Activated CD4-positive, alpha-beta T cell treated with anti-CD3 and anti-CD28 coated beads for 24 hours (primary cell): ENCODE measurements around the gene NUDT1.

Source experiments
- DNase-seq, 2 donors: peaks; one replicate each; pipeline ENCODE4 v3.0.0-alpha.2; 2020; ENCODE audit warnings: low read depth in 2 of 2

Gene NUDT1

DNA sequence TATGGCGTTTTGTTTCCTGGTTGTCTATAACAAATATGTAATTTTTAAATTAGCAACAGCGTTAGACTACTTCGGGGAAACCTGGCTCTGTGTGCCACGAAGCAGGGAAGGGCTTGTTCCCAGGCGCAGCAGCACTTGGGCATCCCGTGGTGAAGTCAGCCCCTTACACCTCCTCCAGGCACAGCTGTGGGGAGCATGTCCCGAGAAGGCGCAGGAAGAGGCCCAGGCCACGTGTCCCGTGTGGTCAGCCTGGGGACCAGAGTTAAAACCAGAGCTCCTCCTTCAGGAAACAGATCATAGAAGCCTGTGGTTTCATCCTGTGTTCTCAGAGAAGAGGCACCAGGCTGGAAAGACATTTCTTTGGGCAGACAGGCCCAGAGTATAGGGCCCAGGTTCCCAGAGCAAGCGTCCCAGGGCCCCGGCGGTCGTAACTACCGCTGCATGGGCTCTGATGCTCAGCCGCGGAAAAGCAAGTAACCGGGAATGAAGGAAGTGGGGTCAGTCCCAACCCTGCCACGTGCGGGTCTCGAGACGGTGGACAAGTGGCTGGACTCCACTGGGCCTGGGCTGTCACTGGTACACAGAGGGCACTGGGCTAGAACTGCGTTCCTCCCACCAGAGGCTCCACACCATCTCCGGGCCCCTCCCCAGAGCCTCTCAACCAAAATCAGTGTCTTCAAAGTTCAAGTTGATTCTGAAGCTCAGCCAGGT, 7.1 kb downstream of the NUDT1 start:
- no peak for DNase-seq

DNA sequence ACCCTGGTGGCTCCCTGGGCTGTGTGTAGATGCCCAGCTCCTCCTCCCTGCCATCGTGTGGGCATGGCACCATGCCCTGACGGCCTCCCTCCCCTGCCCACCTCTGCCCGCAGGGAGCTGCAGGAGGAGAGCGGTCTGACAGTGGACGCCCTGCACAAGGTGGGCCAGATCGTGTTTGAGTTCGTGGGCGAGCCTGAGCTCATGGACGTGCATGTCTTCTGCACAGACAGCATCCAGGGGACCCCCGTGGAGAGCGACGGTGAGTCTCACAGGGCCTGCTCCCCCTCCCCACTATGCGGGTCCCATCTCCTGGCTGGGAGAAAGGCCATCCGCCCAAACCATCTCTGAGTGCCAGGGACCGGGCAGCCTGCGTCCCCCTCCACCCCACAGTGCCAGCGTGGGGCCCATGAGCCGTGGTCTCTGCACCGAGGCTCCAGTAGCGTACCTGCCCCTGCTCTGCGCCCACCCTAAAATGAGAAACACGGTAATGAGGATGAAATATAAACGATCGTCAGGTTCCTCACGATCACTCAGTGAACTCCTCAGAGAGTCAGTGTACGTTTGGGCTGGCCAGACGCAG, 7.8 kb downstream of the NUDT1 start:
- no peak for DNase-seq

GRCh38 chr7:2251381-2251780, 9.4 kb downstream of the NUDT1 start:
- no peak for DNase-seq

GRCh38 chr7:2251841-2252771, 10.1 kb downstream of the NUDT1 start:
- DNase-seq, result no peak

GRCh38 chr7:2253021-2253420, 11.0 kb downstream of the NUDT1 start:
- no peak for DNase-seq

- no peak for DNase-seq
These were observed 11.7 kb downstream of the NUDT1 start for GRCh38 chr7:2253525-2254244.

GRCh38 chr7:2254429-2255144, 12.6 kb downstream of the NUDT1 start:
- no peak for DNase-seq

DNA sequence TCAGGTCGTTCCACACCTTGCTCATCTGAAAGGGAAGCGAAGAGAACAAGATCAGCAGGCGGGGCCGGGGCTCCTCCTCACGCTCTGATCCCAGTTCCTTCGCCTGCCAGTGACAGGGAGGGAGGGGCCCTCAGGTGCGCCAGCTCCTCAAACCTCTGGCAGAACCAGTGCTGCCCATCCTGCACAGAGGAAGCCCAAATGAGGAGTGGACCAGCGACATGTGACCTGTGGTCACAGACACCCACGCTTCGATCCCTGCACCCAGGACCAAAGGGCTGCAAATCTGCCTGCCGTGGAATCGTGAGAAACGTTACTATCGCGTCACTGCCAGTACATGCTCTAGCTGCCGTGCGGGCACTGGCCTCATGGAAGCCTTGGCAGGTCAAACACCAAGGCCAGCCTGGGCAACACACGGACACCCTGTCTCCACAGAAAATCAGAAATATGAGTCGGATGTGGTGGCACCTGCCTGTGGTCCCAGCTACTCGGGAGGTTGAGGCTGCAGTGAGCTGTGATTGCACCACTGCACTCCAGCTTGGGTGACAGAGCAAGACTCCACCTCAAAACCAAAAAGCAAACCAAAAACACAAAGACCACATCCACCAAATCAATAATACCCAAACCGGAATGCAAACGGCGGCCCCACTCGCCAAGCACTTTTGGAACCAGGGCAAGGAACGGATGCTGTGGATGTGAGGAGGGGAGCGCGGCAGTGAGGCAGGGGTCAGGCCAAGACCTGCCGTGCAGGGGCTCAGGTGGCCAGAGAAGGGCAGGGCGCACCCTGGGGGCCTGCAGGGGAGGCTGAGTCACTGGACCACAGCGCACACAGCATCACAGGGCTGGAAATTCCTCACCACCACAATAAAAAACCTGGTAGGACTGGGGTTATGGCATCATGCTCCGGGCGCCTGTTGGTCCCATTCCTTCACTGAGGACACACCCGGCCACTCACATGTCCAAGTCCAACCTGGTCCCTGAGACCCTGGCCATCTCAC, 13.4 kb downstream of the NUDT1 start:
- no peak for DNase-seq

DNA sequence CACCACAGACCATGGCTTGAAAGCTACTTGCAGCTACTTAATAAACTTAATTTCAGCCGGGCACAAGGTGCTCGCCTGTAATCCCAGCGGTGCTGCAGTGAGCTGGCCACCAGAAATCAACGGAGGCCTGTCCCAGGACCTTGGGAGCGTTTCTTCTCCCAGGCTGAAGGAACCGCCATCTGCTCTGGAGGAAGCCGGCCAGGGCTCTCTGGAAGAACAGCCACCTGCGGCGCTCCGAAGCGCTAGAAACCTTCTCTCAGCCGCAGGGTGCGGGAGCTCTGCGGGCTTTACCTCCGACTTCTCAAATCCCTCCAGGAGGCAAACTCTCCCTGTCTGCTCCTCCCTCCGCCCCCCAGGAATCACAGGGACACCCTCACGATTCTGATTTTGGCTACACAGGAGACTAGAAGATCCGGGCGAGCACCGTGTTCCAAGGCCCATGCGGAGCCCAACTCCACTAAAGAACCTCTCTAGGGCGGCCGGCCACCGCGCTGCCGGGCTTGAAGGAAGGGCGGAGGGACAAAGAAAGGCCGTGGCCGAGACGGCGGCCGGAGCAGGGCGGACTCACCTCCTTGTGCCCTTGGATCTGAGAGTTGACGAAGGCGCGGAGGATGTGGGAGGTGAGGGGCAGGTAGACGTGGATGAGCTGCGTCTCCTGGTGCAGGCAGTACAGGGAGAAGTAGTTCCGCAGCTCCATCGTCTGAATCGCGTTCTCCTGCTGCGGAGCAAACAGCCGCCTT, 14.4 kb downstream of the NUDT1 start:
- no peak for DNase-seq

DNA sequence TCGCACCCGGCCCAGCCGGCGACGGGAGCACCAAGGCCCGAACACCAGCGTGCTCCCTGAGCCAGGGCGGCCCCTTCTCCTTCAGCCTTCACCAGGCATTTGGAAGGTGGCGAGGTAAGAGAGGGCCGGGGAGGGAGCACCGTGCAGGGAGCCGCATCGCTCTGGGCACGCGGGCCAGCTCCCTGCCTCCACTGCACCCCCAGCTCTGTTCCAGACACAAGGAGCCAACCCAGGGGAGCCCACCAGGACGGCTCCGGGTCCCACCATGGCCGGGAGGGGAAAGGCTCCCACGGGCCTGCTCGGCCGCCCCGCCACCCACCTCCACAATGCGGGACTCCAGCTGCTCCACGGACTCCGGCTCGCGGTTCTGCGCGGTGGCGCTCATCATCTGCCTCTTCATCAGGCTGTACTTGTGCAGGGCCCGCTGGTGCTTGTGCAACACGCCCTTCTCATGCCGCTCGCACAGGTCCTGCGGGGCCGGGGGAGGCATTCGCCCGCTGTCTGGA, 15.1 kb downstream of the NUDT1 start:
- no peak for DNase-seq

DNA sequence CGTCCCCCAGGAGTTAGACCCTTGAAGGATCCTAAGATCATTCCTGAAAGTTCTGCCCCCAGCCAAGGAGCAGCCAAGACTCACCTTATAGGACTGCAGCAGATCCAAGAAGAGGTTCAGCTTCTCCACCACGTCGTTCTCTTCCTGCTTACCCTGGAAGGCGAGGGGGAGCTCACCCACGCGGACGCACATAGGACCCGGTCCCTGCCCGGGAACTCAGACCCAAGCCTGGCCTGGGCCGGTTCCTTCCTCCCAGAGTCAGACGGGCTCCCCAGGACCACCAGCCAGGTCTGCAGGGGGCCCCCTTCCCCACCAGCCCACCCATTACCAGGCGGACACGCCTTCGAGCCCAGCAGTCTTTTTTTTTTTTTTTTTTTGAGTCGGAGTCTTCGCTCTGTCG, 15.6 kb downstream of the NUDT1 start:
- DNase-seq, result no peak

GRCh38 chr7:2258661-2259365, 16.8 kb downstream of the NUDT1 start:
- DNase-seq, result no peak

- no peak for DNase-seq
These were observed 17.5 kb downstream of the NUDT1 start for GRCh38 chr7:2259480-2259879.

- no peak for DNase-seq
These were observed 18.8 kb downstream of the NUDT1 start for GRCh38 chr7:2260820-2261219.

GRCh38 chr7:2261611-2262010, 19.6 kb downstream of the NUDT1 start:
- DNase-seq, result no peak

GRCh38 chr7:2263176-2263575, 21.1 kb downstream of the NUDT1 start:
- DNase-seq, result no peak

DNA sequence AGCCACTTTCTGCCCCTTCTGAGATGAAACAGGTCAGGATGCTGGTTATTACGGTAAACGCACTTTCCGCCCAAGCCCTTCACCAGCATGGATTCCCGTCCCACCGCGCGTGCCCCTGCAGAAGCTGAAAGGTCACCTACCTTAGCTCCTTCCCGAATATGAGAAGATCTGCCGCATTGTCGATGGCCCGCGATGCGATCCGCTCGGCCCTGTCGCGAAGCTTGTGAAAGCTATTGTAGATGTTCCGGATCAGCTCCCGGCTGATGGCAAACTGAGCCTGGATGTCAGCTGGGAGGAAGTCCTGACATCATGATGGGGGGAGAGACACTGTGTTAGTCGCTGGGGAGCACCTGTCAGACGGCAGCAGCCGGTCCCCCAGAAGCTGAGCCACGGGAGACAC, 22.1 kb downstream of the NUDT1 start:
- no peak for DNase-seq

DNA sequence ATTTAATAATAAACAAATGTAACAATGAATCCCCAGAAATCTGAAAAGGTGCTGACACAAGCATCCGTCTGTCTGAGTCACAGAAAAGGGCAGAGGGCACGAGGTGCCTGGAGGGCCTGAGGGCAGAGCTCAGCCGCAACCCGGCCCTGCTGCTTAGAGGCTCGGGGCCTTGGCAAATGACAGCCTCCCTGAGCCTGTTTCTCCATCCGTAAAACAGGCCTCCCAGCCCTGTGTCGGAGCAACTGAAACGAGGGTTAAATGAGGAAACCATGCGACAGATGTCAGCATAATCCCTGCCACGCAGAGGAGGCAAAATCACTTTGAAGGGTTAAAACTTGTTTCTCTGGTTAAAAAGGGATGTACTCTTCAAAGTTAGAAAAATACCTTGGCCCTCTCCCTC, 24.9 kb downstream of the NUDT1 start:
- no peak for DNase-seq
